ENCODE results near the gene TMEM126B.
"Not testable (repeated sequence)": the region's sequence is repeated elsewhere in the genome, so short reads cannot be mapped to it uniquely, and the experiment has no call there.

Gene TMEM126B

DNA sequence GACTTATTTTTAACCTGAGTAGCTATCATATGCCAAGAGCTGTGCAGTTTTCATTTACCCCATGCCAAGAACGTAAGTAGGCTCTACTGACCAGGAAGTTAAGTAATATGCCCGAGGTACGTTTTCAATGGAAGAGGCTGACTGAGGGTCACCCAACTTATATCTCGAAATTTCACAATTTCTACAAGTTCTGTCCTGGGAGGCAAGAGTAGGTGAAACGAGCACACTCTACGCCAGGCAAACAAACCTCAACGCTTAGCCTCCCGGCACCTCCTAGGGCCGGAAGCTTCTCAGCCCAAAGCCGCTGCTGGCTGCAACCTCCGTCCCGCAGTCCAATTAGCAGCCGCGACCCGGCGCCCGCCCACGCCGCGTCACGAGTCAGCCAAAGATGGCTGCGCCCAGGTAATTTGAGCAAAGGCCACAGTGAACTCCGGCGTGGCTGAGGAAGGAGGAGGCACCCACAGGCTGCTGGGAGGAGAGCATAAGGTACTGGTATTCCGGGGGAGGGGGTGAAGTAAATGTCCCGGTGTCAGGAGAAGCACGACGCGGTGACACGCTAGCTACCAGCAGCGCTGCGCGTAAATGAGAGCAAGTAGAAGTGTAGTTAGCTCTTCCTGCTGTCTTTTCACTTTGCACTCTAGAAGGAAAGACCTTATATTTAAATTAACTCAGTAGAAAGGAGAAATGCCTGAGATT is 19.4 kb downstream of the TMEM126B start, which contains the start of gene TMEM126A:
TSS of gene TMEM126A (plus strand) at position 364 of the 696 bp plus-strand sequence. CDS start 2,289 bp downstream, outside the sequence.
- peak; percentile 73 for DNase-seq (ENCODE audit: low read depth)
- TF ChIP-seq, protein P1, sequence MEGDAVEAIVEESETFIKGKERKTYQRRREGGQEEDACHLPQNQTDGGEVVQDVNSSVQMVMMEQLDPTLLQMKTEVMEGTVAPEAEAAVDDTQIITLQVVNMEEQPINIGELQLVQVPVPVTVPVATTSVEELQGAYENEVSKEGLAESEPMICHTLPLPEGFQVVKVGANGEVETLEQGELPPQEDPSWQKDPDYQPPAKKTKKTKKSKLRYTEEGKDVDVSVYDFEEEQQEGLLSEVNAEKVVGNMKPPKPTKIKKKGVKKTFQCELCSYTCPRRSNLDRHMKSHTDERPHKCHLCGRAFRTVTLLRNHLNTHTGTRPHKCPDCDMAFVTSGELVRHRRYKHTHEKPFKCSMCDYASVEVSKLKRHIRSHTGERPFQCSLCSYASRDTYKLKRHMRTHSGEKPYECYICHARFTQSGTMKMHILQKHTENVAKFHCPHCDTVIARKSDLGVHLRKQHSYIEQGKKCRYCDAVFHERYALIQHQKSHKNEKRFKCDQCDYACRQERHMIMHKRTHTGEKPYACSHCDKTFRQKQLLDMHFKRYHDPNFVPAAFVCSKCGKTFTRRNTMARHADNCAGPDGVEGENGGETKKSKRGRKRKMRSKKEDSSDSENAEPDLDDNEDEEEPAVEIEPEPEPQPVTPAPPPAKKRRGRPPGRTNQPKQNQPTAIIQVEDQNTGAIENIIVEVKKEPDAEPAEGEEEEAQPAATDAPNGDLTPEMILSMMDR (conservative IDR thresholded peaks at IDR 0.05; ENCODE audit: low read length), result no peak
- H3K4me3 ChIP-seq (ENCODE audit: low read length), result peak within 1 kb of the TSS; percentile 92

DNA sequence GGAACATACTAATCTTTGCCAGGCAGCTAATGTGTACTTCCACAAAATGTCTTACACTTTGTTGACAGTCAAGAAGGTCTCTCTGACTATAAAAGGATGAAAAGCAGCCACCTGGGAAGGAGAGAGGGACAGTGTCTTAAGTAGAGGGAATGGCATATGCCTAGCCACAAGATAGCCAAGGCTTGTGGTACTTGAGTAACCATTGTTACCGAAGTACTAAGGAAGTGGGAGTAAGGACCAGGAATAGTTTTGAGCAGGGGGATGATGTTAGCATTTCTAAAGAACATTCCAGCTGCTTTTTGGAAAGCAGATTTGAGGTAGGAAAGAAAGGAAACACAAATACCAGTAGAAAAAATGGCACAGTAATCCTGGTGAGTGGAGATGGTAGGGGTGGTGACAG is 22.7 kb downstream of the TMEM126B start:
- no peak overlapping the region for H3K4me3 ChIP-seq (ENCODE audit: low read length)
- TF ChIP-seq, protein P1 (conservative IDR thresholded peaks at IDR 0.05; ENCODE audit: low read length), result no peak

DNA sequence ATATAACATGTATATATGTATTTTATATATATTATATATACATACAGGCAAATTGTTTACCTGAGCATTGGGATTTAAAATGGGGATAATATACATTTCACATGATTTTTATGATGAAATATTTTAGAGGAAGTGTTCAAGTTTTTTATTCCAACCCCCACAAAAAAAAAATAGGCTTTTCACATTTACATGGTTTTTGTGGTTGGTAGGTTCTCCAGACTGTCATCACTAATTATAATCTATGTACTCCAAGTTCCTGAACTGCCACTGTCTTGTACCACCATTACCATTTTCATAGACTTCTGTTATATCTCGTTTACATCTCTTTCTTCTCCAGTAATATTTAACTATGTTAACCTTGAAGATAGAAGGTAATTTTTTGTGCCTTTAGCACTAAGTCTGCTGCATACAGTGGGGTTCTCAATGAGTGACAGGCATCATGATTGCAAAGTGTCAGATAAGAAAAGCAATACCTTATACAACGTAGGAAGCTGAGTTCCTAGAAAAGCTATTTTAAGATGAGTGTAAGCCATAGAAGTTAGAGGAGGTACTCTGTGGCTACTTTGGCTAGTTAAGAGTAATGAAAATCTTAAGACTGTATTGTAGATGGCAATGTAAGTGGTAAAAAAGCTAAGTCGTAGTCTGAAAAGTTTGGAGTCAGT is 24.5 kb downstream of the TMEM126B start:
- no peak for DNase-seq (ENCODE audit: low read depth)
- TF ChIP-seq, protein P1 (conservative IDR thresholded peaks at IDR 0.05; ENCODE audit: low read length), result no peak
- H3K4me3 ChIP-seq (ENCODE audit: low read length), result no peak overlapping the region

More for the DNA sequence above, 22.7 kb downstream of the TMEM126B start:
- DNase-seq (ENCODE audit: low read depth), result no peak

DNA sequence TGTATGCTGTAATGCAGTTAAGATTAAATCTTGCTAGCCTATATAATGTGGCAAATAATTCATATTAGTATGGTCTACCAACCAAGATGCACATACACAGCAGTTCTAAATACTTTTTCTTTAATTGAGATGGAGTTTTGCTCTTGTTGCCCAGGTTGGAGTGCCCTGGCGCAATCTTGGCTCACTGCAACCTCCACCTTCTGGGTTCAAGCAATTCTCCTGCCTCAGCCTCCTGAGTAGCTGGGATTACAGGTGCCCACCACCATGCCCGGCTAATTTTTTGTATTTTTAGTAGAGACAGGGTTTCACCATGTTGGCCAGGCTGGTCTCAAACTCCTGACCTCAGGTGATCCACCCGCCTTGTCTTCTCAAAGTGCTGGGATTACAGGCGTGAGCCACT is 25.9 kb downstream of the TMEM126B start:
- not testable (repeated sequence) for DNase-seq (ENCODE audit: low read depth); H3K4me3 ChIP-seq (ENCODE audit: low read length)

DNA sequence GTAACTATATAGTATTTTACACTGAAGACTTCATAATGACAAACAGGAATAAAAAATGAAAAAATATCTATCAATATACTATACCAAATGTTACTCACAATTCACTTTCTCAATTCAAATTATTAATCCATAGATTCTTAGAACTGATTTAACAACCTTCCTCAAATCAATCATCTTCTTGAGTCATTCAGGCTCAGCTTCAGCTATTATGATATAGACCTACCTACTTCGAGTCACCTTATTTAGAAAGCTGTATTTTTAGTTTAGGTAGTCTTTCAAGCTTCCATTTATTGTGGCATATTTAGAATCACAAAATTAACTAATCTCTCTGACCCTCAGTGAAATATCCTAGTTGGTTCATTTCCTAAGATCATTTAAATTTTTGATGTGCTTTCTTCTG is 28.4 kb downstream of the TMEM126B start:
- TF ChIP-seq, protein P1 (conservative IDR thresholded peaks at IDR 0.05; ENCODE audit: low read length), result no peak
- DNase-seq (ENCODE audit: low read depth), result no peak
- no peak overlapping the region for H3K4me3 ChIP-seq (ENCODE audit: low read length)

DNA sequence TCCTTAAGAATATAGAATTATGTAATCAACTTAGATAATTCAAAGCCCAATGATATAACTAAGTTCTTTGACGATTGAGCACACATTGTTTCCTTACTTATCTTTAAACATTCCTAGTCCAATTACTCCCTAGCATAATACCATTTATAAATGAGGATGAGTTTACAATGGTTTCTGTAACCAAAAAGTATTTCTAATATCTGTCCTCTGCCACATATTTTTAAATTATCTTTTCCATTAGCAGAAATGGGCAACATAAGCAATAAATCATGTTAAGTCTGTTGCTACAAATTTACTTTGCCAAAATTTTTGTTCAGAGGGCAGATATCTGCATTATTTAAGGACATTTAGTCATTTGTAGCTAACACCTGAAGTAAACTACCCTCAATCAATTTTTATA is 29.8 kb downstream of the TMEM126B start:
- TF ChIP-seq, protein P1 (conservative IDR thresholded peaks at IDR 0.05; ENCODE audit: low read length), result no peak
- DNase-seq (ENCODE audit: low read depth), result no peak
- H3K4me3 ChIP-seq (ENCODE audit: low read length), result no peak overlapping the region

DNA sequence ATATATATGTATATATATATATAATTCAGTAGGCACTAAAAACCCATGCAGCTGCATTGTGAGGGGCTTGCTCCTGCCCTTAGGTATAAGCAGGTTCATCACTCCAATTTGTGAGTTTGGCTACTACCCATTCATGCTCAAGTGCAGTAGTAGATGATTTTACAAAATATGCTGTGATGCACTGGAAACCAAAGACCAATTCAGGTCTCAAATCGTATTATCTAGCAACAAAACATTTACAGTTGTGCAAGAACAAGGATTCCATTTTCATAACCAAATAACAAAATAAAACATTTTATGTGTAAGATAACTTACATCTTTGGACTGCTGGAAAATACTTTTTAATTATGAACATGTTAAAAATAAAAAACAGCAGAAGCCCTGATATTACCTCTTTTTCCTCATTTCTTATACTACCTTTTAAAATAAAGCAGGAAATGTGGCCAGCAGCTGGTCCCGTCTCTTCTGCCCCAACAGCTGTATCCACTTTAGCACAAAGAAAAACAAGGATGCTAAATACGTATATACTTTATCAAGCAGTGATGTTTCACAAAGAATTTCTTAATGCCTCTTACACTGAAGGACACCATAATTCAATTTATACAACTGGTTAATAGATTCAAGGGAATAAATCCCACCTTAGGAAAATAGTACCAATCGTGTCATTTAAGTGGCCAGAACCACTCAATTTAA is 33.7 kb downstream of the TMEM126B start:
- TF ChIP-seq, protein P1 (conservative IDR thresholded peaks at IDR 0.05; ENCODE audit: low read length), result no peak
- H3K4me3 ChIP-seq (ENCODE audit: low read length), result peak overlapping the region; percentile 78
- peak; percentile 55 for DNase-seq (ENCODE audit: low read depth)
